Stimulated activated naive B cell treated with anti-CD40 and anti-IgM and Interleukin-4, amounts not matched to agents 10 μg/mL and 1 μg/mL and 100 μg/mL, for 72 hours (primary cell): Measurements from ENCODE around the gene RPS25.
"Not testable (repeated sequence)": the region's sequence is repeated elsewhere in the genome, so short reads cannot be mapped to it uniquely, and the experiment has no call there.

ENCODE experiments used
- ATAC-seq, 2 donors: fragments of 150-1000 bp; cut with Tn5 transposase; replicated peaks; 2 replicates each; pipeline ENCODE4 v1.10.0; 2021; ENCODE audit warnings: moderate library complexity in 1 of 2
- DNase-seq: peaks from one replicate; pipeline ENCODE4 v3.0.0; 2021
- H3K27ac Mint-ChIP-seq: one replicate; pipeline ENCODE4 v1.8.0; 2022; ENCODE audit warnings: mild to moderate bottlenecking, mixed read lengths
- H3K27me3 Mint-ChIP-seq, 2 donors: one replicate each; pipeline ENCODE4 v1.8.0; 2022; ENCODE audit warnings: mixed read lengths in 2 of 2
- H3K36me3 Mint-ChIP-seq, 2 donors: one replicate each; pipeline ENCODE4 v1.8.0; 2022; ENCODE audit warnings: mixed read lengths in 2 of 2, mild to moderate bottlenecking in 1 of 2
- H3K4me1 Mint-ChIP-seq, 2 donors: one replicate each; pipeline ENCODE4 v1.8.0; 2022; ENCODE audit warnings: mixed read lengths in 2 of 2, mild to moderate bottlenecking in 1 of 2
- H3K4me3 Mint-ChIP-seq, 2 donors: one replicate each; pipeline ENCODE4 v1.8.0; 2022; ENCODE audit warnings: mild to moderate bottlenecking in 2 of 2, mixed read lengths in 2 of 2, moderate library complexity in 1 of 2
- H3K9me3 Mint-ChIP-seq, 2 donors: one replicate each; pipeline ENCODE4 v1.8.0; 2022; ENCODE audit warnings: mixed read lengths in 2 of 2, mild to moderate bottlenecking in 1 of 2

Gene RPS25

GRCh38 chr11:119029340-119030028 lies 11.3 kb upstream of the RPS25 start:
- peaks cover 29 to 31% of the 10 kb centered on the region in 2 donors for H3K4me1 Mint-ChIP-seq
- no peaks in the 10 kb centered on the region for H3K9me3 Mint-ChIP-seq
- H3K36me3 Mint-ChIP-seq: peaks cover 21 to 31% of the 10 kb centered on the region in 2 donors
- H3K27ac Mint-ChIP-seq: no peak overlapping the region
- peak overlapping the region; percentile 88 to 89 for H3K4me3 Mint-ChIP-seq
- no peaks in the 10 kb centered on the region for H3K27me3 Mint-ChIP-seq
- DNase-seq (no peak), ATAC-seq (peak; percentile 8 to 37)

- H3K4me3 Mint-ChIP-seq: no peak overlapping the region
- ATAC-seq (no peak), DNase-seq (no peak)
- H3K36me3 Mint-ChIP-seq: peaks cover 23 to 35% of the 10 kb centered on the region in 2 donors
- no peaks in the 10 kb centered on the region for H3K27me3 Mint-ChIP-seq
- no peak overlapping the region for H3K27ac Mint-ChIP-seq
- H3K9me3 Mint-ChIP-seq: no peaks in the 10 kb centered on the region
- H3K4me1 Mint-ChIP-seq: peaks cover 29 to 34% of the 10 kb centered on the region in 2 donors
Measured at GRCh38 chr11:119029069-119029339, 10.9 kb upstream of the RPS25 start.

- no peak for ATAC-seq
- no peak for DNase-seq
- H3K4me1 Mint-ChIP-seq: peaks cover 34% of the 10 kb centered on the region in 2 donors
- no peak overlapping the region for H3K4me3 Mint-ChIP-seq
- H3K27me3 Mint-ChIP-seq: no peaks in the 10 kb centered on the region
- H3K9me3 Mint-ChIP-seq: no peaks in the 10 kb centered on the region
- H3K36me3 Mint-ChIP-seq: peaks cover 24 to 40% of the 10 kb centered on the region in 2 donors
- H3K27ac Mint-ChIP-seq: no peak overlapping the region
Measured at GRCh38 chr11:119028346-119029068, 10.4 kb upstream of the RPS25 start.

GRCh38 chr11:119027561-119028345 lies 9.6 kb upstream of the RPS25 start:
- Mint-ChIP-seq H3K4me3 (no peak overlapping the region), H3K4me1 (peaks cover 36 to 40% of the 10 kb centered on the region in 2 donors), H3K9me3 (no peaks in the 10 kb centered on the region), H3K27me3 (no peaks in the 10 kb centered on the region), H3K27ac (no peak overlapping the region), H3K36me3 (peaks cover 28 to 46% of the 10 kb centered on the region in 2 donors)
- ATAC-seq (no peak), DNase-seq (no peak)

DNA sequence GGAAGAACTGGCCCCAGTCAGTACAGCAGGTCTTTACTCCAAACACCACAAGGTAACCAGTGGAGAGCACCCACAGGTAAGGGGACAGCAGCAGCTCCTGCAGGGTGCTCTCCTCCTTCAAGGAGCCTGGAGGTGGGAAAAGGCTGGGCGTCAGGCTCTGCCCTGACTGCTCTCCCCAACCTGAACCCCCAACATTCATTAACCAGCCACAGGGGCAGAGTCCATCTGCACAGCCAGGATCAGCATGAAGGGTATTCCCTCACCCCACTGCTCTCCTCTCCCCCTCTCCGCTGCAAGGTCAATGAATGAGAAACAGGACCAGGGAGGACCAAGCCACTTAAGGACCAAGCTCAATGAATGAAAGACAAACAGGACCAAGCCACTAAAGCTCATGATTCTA lies 8.8 kb upstream of the RPS25 start:
- Mint-ChIP-seq H3K36me3 (peaks cover 34 to 46% of the 10 kb centered on the region in 2 donors), H3K9me3 (no peaks in the 10 kb centered on the region), H3K4me1 (peaks cover 36 to 40% of the 10 kb centered on the region in 2 donors), H3K27me3 (no peaks in the 10 kb centered on the region), H3K27ac (no peak overlapping the region), H3K4me3 (no peak overlapping the region)
- no peak for DNase-seq
- no peak for ATAC-seq

DNA sequence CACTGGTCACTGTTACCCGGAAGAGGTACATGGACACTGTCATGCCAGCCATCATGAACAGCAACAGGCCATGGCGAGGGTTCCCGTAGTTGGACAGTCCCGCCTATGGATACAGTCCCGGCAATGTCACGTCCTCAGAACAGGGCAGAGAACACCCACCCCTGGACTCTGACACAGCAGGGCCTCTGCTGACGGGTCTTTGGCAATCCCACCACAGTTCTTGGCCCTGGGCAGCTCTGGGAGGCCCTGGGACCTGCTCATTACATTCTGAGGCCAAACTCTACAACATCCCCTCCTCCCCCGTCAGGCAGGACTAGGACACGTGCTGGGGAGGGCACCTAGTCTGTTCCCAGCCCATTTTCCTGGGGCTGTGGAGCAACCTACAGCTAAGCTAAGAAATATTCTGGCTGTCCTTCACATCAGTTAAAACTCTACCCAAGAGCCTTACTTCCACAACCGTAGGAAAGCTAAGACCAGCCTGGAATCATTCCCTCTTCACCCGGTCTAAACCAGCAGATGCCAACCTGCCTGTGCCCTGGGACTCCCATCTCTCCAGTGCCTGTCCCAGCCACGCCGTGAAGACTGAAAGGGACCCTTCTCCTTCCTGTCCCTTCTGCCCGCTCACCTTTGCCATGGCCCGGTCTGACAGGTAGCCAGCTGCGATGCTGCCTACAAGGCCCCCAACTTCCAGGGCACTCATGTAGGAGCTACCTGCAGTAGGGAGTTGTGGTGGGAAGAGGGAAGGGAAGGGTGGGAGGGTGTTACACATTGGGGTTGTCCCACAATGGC lies 8.0 kb upstream of the RPS25 start:
- ATAC-seq: no peak

GRCh38 chr11:119025541-119025940 lies 7.4 kb upstream of the RPS25 start:
- H3K36me3 Mint-ChIP-seq: peaks cover 35 to 55% of the 10 kb centered on the region in 2 donors
- no peaks in the 10 kb centered on the region for H3K27me3 Mint-ChIP-seq
- H3K4me3 Mint-ChIP-seq: no peak overlapping the region
- H3K27ac Mint-ChIP-seq: peak overlapping the region; percentile 56
- H3K4me1 Mint-ChIP-seq: peaks cover 34 to 40% of the 10 kb centered on the region in 2 donors
- ATAC-seq (no peak), DNase-seq (no peak)
- no peaks in the 10 kb centered on the region for H3K9me3 Mint-ChIP-seq

More for the DNA sequence above, 8.0 kb upstream of the RPS25 start:
- Mint-ChIP-seq H3K4me3 (no peak overlapping the region), H3K27ac (no peak overlapping the region), H3K36me3 (peaks cover 35 to 54% of the 10 kb centered on the region in 2 donors), H3K4me1 (peaks cover 34 to 40% of the 10 kb centered on the region in 2 donors), H3K9me3 (no peaks in the 10 kb centered on the region), H3K27me3 (no peaks in the 10 kb centered on the region)
- no peak for DNase-seq

GRCh38 chr11:119025099-119025473 lies 6.9 kb upstream of the RPS25 start:
- Mint-ChIP-seq H3K4me1 (peaks cover 35 to 43% of the 10 kb centered on the region in 2 donors), H3K9me3 (no peaks in the 10 kb centered on the region), H3K27me3 (no peaks in the 10 kb centered on the region), H3K36me3 (peaks cover 36 to 56% of the 10 kb centered on the region in 2 donors), H3K27ac (no peak overlapping the region), H3K4me3 (no peak overlapping the region)
- DNase-seq (no peak), ATAC-seq (no peak)

DNA sequence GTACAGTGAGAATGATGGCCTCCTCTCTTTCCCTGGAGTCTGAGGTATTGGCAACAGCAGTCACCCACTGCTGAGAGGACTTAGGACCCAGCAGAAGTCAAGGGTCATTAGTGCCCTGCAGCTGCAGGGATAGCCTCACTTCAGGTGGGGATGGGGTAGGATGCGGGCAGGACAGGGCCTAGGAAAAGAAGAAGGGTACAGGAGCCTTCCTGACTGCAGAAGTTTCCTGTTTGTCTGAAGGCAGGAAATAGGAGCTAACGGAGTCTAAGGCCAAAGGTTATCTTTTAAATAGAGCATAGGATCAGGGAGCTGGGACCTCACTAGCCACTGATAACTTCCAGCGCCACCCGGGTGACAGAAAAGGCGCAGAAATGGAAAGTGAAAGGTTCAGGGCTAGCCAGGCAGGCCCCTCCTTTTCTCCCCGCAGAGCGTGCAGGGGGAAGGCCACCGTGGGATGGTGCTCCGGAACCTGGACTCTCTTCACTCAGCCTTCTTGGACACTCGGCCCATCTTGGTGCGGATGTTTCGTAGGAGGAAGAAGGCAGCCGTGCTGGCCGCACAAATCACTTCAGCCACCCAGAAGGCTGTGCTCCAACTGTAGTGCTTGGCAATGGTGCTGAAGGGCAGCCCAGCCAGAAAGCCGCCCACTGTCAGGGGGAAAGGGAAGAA lies 6.4 kb upstream of the RPS25 start:
- H3K27me3 Mint-ChIP-seq: no peaks in the 10 kb centered on the region
- H3K36me3 Mint-ChIP-seq: peaks cover 38 to 59% of the 10 kb centered on the region in 2 donors
- H3K27ac Mint-ChIP-seq: peak overlapping the region; percentile 72
- H3K4me1 Mint-ChIP-seq: peaks cover 33 to 43% of the 10 kb centered on the region in 2 donors
- ATAC-seq (no peak), DNase-seq (no peak)
- no peak overlapping the region for H3K4me3 Mint-ChIP-seq
- no peaks in the 10 kb centered on the region for H3K9me3 Mint-ChIP-seq

DNA sequence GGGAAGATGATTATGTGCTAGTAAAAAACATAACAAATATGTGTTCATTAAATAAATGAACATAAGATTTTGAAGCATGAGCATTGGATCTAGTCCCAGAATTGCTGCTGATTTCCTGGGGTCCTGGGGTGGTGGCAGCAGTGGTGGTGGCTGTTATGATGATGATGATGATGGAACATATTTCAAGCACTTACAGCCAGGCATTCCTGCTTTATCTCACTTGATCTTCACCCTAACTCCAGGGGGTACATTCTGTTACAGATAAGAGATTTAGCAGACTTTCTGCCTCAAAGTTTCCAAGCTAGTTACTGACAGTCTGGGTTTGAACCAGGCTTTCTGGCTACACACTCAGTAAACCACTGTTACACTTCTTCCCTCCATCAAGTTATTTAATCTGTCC lies 5.6 kb upstream of the RPS25 start:
- H3K36me3 Mint-ChIP-seq: peaks cover 34 to 55% of the 10 kb centered on the region in 2 donors
- H3K27me3 Mint-ChIP-seq: no peaks in the 10 kb centered on the region
- peaks cover 27 to 35% of the 10 kb centered on the region in 2 donors for H3K4me1 Mint-ChIP-seq
- ATAC-seq: no peak
- peak overlapping the region; percentile 31 for H3K27ac Mint-ChIP-seq
- H3K4me3 Mint-ChIP-seq: no peak overlapping the region
- no peak for DNase-seq
- H3K9me3 Mint-ChIP-seq: no peaks in the 10 kb centered on the region

DNA sequence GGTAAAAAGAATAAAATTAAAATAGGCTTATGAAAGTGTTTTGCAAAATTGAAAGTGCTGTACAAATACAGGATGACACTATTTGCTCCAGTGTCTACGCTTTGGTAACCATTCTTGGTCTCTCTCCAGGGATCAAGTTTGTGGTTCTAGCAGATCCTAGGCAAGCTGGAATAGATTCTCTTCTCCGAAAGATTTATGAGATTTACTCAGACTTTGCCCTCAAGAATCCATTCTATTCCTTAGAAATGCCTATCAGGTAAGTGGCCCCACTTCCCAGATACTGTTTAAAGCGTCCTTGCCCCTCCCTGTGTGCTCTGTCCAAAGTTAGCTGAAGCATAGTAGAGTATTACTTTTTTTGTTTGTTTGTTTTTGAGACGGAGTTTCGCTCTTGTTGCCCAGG lies 3.5 kb upstream of the RPS25 start:
- H3K9me3 Mint-ChIP-seq: no peaks in the 10 kb centered on the region
- no peak overlapping the region for H3K27ac Mint-ChIP-seq
- peaks cover 18 to 27% of the 10 kb centered on the region in 2 donors for H3K4me1 Mint-ChIP-seq
- DNase-seq (no peak), ATAC-seq (no peak)
- peaks cover 38 to 62% of the 10 kb centered on the region in 2 donors for H3K36me3 Mint-ChIP-seq
- H3K27me3 Mint-ChIP-seq: no peaks in the 10 kb centered on the region
- no peak overlapping the region for H3K4me3 Mint-ChIP-seq

DNA sequence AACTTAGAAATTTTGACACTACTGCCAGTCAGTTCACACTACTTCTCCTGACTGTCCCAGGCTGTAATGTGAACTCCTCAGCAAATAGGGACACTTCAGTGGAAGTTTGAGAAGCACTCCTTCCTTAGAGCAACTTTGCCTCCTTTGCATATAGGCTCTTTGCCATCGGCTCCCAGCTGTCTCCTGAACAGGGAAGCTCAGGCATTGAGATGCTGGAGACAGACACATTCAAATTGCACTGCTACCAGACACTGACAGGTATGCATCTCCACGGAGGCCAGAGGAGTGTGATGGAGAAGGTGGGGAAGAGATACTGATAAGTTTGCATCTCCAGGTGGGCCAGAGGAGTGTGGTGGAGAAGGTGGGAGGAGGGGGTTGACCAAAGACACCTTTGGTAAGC lies 1.9 kb upstream of the RPS25 start:
- H3K36me3 Mint-ChIP-seq: peaks cover 42 to 64% of the 10 kb centered on the region in 2 donors
- H3K9me3 Mint-ChIP-seq: no peaks in the 10 kb centered on the region
- no peaks in the 10 kb centered on the region for H3K27me3 Mint-ChIP-seq
- ATAC-seq (no peak), DNase-seq (no peak)
- peak overlapping the region; percentile 98 for H3K4me3 Mint-ChIP-seq
- peak overlapping the region; percentile 100 for H3K27ac Mint-ChIP-seq
- H3K4me1 Mint-ChIP-seq: peaks cover 23 to 37% of the 10 kb centered on the region in 2 donors

- H3K4me1 Mint-ChIP-seq: peaks cover 23 to 29% of the 10 kb centered on the region in 2 donors
- H3K27me3 Mint-ChIP-seq, ATAC-seq, DNase-seq, H3K9me3 Mint-ChIP-seq: not testable (repeated sequence)
- peak overlapping the region; percentile 98 for H3K4me3 Mint-ChIP-seq
- peaks cover 47 to 62% of the 10 kb centered on the region in 2 donors for H3K36me3 Mint-ChIP-seq
- peak overlapping the region; percentile 100 for H3K27ac Mint-ChIP-seq
Measured at GRCh38 chr11:119017377-119017776, 766 bp downstream of the RPS25 start.
